ENCODE measurements around the gene MGAT5. TPM values are rescaled to one million over a fixed set of nuclear protein-coding genes. Genes with fewer than 3 reads are reported as not detected.

The MGAT5 gene
- total RNA-seq, 1 experiment from 2014 or later = 52.4 TPM

DNA sequence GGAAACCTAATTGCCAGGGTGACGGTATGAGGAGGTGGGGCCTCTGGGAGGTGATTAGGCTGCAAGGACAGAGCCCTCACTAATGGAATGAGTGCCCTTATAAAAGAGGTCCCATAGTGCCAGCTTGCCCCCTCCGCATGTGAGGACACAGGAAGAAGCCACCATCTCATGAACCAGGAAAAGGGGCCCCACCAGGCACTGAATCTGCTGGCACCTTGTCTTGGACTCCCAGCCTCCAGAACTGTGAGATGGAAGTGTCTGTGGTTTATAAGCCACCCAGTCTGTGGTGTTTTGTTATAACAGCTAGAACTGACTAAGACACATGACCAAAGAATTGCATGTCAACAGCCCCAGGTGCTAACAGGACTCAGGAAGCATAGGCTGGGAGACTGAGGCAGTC, 214.3 kb downstream of the MGAT5 start:
- no peaks in the 10 kb centered on the region for H3K36me3 Mint-ChIP-seq

DNA sequence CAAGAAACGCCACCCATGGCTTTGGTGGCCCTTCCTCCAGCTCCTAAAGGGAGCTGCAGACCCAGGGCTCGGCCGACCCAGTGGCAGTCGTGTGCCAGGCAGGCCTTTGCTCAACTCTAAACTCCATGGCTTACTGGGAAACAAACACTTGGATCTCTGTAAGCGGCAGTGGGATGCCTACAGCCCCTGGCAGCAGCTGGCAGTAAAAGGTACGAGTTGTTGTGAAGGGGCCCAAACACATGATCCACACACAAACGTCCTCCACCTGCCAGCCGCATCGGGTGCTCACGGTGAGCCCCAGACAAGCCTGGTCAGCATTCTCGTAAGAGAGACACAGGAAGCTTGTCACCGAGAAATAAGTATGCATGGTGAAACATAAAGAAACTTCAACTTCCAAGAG, 214.9 kb downstream of the MGAT5 start:
- Mint-ChIP-seq H3K9me3 (peaks cover 13% of the 10 kb centered on the region), H3K4me1 (no peaks in the 10 kb centered on the region; the same call in 1 of the 2 replicates)
- no peak for DNase-seq (ENCODE audit: low spot score)

More for the DNA sequence above, 214.3 kb downstream of the MGAT5 start:
- H3K27me3 Mint-ChIP-seq (ENCODE audit: low read depth) = no peaks in the 10 kb centered on the region
- no peak overlapping the region for H3K27ac Mint-ChIP-seq
- POLR2A ChIA-PET = interaction anchor here (0.5 kb wide), 1 partner anchor 148 kb away, joined by 6 read pairs; no protein-coding TSS in a partner anchor
- H3K4me1 Mint-ChIP-seq = no peaks in the 10 kb centered on the region; the same call in 1 of the 2 replicates
- CTCF ChIA-PET = interaction anchor here (0.9 to 3.6 kb wide), 3 partner anchors 8 to 18 kb away, joined by 3 to 29 read pairs (median 21); no protein-coding TSS in a partner anchor
- TF ChIP-seq FOXK1 (CRISPR knock-in tag; IDR thresholded peaks at IDR 0.05) = no peak
- TF ChIP-seq, protein P1, sequence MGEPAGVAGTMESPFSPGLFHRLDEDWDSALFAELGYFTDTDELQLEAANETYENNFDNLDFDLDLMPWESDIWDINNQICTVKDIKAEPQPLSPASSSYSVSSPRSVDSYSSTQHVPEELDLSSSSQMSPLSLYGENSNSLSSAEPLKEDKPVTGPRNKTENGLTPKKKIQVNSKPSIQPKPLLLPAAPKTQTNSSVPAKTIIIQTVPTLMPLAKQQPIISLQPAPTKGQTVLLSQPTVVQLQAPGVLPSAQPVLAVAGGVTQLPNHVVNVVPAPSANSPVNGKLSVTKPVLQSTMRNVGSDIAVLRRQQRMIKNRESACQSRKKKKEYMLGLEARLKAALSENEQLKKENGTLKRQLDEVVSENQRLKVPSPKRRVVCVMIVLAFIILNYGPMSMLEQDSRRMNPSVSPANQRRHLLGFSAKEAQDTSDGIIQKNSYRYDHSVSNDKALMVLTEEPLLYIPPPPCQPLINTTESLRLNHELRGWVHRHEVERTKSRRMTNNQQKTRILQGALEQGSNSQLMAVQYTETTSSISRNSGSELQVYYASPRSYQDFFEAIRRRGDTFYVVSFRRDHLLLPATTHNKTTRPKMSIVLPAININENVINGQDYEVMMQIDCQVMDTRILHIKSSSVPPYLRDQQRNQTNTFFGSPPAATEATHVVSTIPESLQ (CRISPR knock-in tag; IDR thresholded peaks at IDR 0.05) = no peak
- TF ChIP-seq, protein P2, sequence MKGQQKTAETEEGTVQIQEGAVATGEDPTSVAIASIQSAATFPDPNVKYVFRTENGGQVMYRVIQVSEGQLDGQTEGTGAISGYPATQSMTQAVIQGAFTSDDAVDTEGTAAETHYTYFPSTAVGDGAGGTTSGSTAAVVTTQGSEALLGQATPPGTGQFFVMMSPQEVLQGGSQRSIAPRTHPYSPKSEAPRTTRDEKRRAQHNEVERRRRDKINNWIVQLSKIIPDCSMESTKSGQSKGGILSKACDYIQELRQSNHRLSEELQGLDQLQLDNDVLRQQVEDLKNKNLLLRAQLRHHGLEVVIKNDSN (CRISPR knock-in tag; IDR thresholded peaks at IDR 0.05) = no peak
- no peak for TF ChIP-seq FOXP1 (CRISPR knock-in tag; IDR thresholded peaks at IDR 0.05; ENCODE audit: borderline replicate concordance)
- TF ChIP-seq OVOL2 (CRISPR knock-in tag; IDR thresholded peaks at IDR 0.05; ENCODE audit: borderline replicate concordance) = no peak
- no peak for TF ChIP-seq SOX15 (CRISPR knock-in tag; IDR thresholded peaks at IDR 0.05)
- TF ChIP-seq ETV6 (CRISPR knock-in tag; IDR thresholded peaks at IDR 0.05) = no peak
- TF ChIP-seq, protein P3, sequence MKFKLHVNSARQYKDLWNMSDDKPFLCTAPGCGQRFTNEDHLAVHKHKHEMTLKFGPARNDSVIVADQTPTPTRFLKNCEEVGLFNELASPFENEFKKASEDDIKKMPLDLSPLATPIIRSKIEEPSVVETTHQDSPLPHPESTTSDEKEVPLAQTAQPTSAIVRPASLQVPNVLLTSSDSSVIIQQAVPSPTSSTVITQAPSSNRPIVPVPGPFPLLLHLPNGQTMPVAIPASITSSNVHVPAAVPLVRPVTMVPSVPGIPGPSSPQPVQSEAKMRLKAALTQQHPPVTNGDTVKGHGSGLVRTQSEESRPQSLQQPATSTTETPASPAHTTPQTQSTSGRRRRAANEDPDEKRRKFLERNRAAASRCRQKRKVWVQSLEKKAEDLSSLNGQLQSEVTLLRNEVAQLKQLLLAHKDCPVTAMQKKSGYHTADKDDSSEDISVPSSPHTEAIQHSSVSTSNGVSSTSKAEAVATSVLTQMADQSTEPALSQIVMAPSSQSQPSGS (CRISPR knock-in tag; IDR thresholded peaks at IDR 0.05; ENCODE audit: borderline replicate concordance, low read depth) = no peak
- no peak for TF ChIP-seq ZNF671 (CRISPR knock-in tag; IDR thresholded peaks at IDR 0.05)
- H3K4me3 Mint-ChIP-seq = no peak overlapping the region
- DNase-seq (ENCODE audit: low spot score) (no peak), ATAC-seq (no peak)
- peaks cover 7% of the 10 kb centered on the region; the same call in 1 of the 2 replicates for H3K9me3 Mint-ChIP-seq

More for the DNA sequence above, 214.9 kb downstream of the MGAT5 start:
- Mint-ChIP-seq H3K27ac (no peak overlapping the region), H3K4me3 (no peak overlapping the region), H3K27me3 (ENCODE audit: low read depth) (no peaks in the 10 kb centered on the region; the same call in 1 of the 2 replicates), H3K36me3 (no peaks in the 10 kb centered on the region)
- no peak for ATAC-seq
- TF ChIP-seq, protein P4, sequence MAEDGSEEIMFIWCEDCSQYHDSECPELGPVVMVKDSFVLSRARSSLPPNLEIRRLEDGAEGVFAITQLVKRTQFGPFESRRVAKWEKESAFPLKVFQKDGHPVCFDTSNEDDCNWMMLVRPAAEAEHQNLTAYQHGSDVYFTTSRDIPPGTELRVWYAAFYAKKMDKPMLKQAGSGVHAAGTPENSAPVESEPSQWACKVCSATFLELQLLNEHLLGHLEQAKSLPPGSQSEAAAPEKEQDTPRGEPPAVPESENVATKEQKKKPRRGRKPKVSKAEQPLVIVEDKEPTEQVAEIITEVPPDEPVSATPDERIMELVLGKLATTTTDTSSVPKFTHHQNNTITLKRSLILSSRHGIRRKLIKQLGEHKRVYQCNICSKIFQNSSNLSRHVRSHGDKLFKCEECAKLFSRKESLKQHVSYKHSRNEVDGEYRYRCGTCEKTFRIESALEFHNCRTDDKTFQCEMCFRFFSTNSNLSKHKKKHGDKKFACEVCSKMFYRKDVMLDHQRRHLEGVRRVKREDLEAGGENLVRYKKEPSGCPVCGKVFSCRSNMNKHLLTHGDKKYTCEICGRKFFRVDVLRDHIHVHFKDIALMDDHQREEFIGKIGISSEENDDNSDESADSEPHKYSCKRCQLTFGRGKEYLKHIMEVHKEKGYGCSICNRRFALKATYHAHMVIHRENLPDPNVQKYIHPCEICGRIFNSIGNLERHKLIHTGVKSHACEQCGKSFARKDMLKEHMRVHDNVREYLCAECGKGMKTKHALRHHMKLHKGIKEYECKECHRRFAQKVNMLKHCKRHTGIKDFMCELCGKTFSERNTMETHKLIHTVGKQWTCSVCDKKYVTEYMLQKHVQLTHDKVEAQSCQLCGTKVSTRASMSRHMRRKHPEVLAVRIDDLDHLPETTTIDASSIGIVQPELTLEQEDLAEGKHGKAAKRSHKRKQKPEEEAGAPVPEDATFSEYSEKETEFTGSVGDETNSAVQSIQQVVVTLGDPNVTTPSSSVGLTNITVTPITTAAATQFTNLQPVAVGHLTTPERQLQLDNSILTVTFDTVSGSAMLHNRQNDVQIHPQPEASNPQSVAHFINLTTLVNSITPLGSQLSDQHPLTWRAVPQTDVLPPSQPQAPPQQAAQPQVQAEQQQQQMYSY (CRISPR knock-in tag; IDR thresholded peaks at IDR 0.05) = no peak
- TF ChIP-seq JAZF1 (CRISPR knock-in tag; IDR thresholded peaks at IDR 0.05) = no peak
- TF ChIP-seq, protein P5, sequence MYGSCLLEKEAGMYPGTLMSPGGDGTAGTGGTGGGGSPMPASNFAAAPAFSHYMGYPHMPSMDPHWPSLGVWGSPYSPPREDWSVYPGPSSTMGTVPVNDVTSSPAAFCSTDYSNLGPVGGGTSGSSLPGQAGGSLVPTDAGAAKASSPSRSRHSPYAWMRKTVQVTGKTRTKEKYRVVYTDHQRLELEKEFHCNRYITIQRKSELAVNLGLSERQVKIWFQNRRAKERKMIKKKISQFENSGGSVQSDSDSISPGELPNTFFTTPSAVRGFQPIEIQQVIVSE (CRISPR knock-in tag; IDR thresholded peaks at IDR 0.05; ENCODE audit: borderline replicate concordance) = no peak
- TF ChIP-seq FOXP1 (CRISPR knock-in tag; IDR thresholded peaks at IDR 0.05; ENCODE audit: borderline replicate concordance) = no peak
- TF ChIP-seq NR1H2 (CRISPR knock-in tag; IDR thresholded peaks at IDR 0.05) = no peak
- TF ChIP-seq ZNF263 (CRISPR knock-in tag; IDR thresholded peaks at IDR 0.05; ENCODE audit: low read depth) = no peak
- POLR2A ChIA-PET = no interaction called here
- CTCF ChIA-PET = interaction anchor here (0.5 to 3.6 kb wide), 7 partner anchors 8 to 429 kb away, joined by 3 to 29 read pairs (median 4); no protein-coding TSS in a partner anchor
